GM19351 (cell line): ENCODE data around the gene FHL5.
"Not testable (repeated sequence)": the region's sequence is repeated elsewhere in the genome, so short reads cannot be mapped to it uniquely, and the experiment has no call there.

Experiments
- ATAC-seq: cut with Tn5 transposase; IDR thresholded peaks from one replicate; pipeline ENCODE4 v1.9.1; 2021; ENCODE audit warnings: mild to moderate bottlenecking, moderate library complexity; ENCODE audit not compliant: unreplicated experiment

The FHL5 gene

GRCh38 chr6:96562886-96563285, at the start of gene FHL5:
TSS of gene FHL5 (plus strand) at chr6:96563128. CDS start at chr6:96603614, 40,486 bp downstream.
- no peak for ATAC-seq

GRCh38 chr6:96520171-96521115, 42.5 kb upstream of the FHL5 start:
- no peak for ATAC-seq

- ATAC-seq = peak; percentile 21
Observed at GRCh38 chr6:96521306-96521643, 41.7 kb upstream of the FHL5 start.

- ATAC-seq = peak; percentile 92
Observed at GRCh38 chr6:96521644-96522464, 41.1 kb upstream of the FHL5 start, which contains the start of gene UFL1. TSS of gene UFL1 (plus strand) at chr6:96521806. CDS start at chr6:96521874, 68 bp downstream.

- ATAC-seq = peak; percentile 24
Observed at GRCh38 chr6:96522465-96523009, 40.4 kb upstream of the FHL5 start.

GRCh38 chr6:96528193-96528592, 34.7 kb upstream of the FHL5 start:
- no peak for ATAC-seq

- no peak for ATAC-seq
Observed at GRCh38 chr6:96532399-96532798, 30.5 kb upstream of the FHL5 start.

GRCh38 chr6:96537726-96538125, 25.2 kb upstream of the FHL5 start:
- no peak for ATAC-seq

GRCh38 chr6:96542702-96543101, 20.2 kb upstream of the FHL5 start:
- ATAC-seq = peak; percentile 66

GRCh38 chr6:96545882-96546281, 17.0 kb upstream of the FHL5 start:
- ATAC-seq = no peak

- ATAC-seq = no peak
Observed at GRCh38 chr6:96547654-96548053, 15.3 kb upstream of the FHL5 start.

- ATAC-seq = no peak
Observed at GRCh38 chr6:96554558-96554957, 8.4 kb upstream of the FHL5 start.

- not testable (repeated sequence) for ATAC-seq
Observed at GRCh38 chr6:96559740-96560139, 3.2 kb upstream of the FHL5 start.

GRCh38 chr6:96563853-96564252, 925 bp downstream of the FHL5 start:
- ATAC-seq = no peak

- no peak for ATAC-seq
Observed at GRCh38 chr6:96570053-96570452, 7.1 kb downstream of the FHL5 start.

- no peak for ATAC-seq
Observed at GRCh38 chr6:96571551-96571950, 8.6 kb downstream of the FHL5 start.

- ATAC-seq = no peak
Observed at GRCh38 chr6:96575359-96575758, 12.4 kb downstream of the FHL5 start.

GRCh38 chr6:96576221-96576620, 13.3 kb downstream of the FHL5 start:
- no peak for ATAC-seq

GRCh38 chr6:96582021-96582420, 19.1 kb downstream of the FHL5 start:
- ATAC-seq = no peak

GRCh38 chr6:96582436-96582835, 19.5 kb downstream of the FHL5 start:
- no peak for ATAC-seq

GRCh38 chr6:96604420-96604819, 41.5 kb downstream of the FHL5 start:
- no peak for ATAC-seq
